T-helper 22 cell (primary cell): ENCODE data around the gene OCA2.
"Not testable (repeated sequence)": the region's sequence is repeated elsewhere in the genome, so short reads cannot be mapped to it uniquely, and the experiment has no call there.

Source experiments
- DNase-seq: peaks from one replicate; pipeline ENCODE4 v3.0.0-alpha.2; 2020; ENCODE audit warnings: low read depth

Gene OCA2

DNA sequence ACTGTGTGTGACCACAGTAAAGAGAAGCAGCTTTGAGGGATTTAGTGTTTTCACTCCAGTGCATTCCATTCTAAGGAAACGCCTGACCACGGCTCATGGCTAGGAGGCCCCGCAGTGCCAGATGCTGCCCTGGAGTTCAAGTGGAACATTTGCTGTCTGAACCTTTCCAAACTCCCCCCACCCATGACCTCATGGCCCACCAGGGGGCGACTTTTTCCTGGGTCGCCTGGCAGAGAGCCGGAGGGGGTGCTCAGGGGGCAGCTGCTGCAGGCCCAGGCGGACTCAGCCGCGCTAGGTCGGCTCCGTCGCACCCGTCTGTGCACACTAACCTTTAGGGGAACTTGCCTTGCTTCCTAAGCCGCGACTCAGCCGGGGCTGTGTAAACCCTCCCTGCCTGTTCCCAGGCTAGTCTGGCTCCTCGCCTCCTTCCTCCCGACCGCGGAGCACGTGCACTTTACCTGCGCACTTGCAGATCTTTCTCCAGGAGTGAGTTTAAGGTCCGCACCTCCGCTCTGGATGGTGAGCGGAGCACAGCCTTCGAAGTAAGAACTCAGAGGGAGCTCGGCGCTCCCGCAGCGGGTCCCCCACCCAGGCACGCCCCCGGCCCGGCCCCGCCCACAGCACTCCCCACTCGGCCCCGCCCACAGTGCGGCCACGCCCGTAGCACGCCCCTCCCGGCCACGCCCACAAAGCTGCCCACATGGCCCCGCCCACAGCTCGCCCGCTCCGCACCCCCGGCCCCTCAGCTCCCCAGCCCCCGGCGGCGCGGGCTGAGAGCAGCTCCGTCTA is at the start of gene OCA2:
TSS of gene OCA2 (minus strand) at position 550 of the 789 bp plus-strand sequence. CDS start 17,441 bp downstream, outside the sequence.
- DNase-seq: peak; percentile 48

GRCh38 chr15:28147801-28148200 is 48.7 kb upstream of the OCA2 start:
- DNase-seq: no peak

- not testable (repeated sequence) for DNase-seq
These were observed 46.3 kb upstream of the OCA2 start for GRCh38 chr15:28145419-28145818.

DNA sequence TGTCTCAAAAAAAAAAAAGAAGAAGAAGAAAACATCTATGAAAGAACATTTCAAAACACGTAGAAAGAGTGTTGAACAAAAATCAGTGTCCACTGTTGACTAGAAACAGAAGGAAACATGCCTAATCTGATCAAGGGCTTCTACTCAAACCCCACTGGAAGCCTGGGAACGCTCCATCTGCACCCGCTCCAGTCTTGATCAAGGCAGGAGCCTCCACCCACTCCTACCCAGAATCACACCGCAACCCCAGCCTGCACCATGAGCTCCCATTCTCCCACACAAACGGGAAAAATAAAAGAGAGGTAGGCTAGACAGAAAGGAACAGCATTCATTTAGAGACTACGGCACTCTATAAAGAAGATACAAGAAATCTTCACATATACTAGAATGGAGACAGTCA is 40.9 kb upstream of the OCA2 start:
- no peak for DNase-seq

GRCh38 chr15:28137408-28138039 is 38.4 kb upstream of the OCA2 start:
- DNase-seq: not testable (repeated sequence)

- DNase-seq: not testable (repeated sequence)
These were observed 37.3 kb upstream of the OCA2 start for GRCh38 chr15:28136236-28136904.

DNA sequence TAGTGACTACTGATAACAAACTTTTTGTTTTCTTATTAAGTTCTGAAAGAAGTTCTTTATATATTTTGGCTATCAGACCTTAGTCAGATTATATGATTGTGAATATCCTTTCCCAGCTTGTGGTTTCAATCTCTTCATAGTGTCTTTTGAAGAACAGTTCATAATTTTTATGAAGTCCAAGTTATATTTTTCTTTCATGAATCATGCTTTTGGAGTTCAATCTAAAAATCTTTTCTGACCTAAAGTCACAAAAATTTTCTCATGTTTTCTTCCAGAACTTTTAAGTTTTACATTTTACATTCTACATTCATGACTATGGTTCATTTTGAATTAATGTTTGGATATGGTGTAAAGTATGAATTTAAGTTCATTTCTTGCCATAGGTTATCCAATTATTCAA is 34.2 kb upstream of the OCA2 start:
- DNase-seq: no peak

GRCh38 chr15:28132524-28133275 is 33.6 kb upstream of the OCA2 start:
- DNase-seq: no peak

DNA sequence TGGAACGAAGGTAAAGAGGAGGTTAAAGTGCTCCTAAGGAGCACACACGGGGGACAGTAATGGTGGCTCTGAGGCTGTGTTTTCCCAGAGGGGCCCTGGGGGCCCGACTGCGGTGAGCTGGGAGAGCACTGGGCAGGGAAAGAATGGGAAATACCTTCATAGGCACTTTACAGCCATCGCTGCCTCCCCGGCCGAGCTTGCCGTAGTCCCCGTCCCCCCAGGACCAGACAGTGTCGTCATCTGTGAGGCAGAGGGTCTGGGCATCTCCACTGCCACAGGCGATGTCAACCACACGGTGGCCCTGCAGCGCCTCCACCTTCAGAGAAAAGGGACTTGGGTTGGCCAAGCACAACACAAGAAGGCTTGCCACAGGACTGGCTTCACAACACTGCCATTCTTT is 32.8 kb upstream of the OCA2 start:
- DNase-seq: no peak

- no peak for DNase-seq
These were observed 32.3 kb upstream of the OCA2 start for GRCh38 chr15:28131400-28131799.

GRCh38 chr15:28130651-28131050 is 31.5 kb upstream of the OCA2 start:
- no peak for DNase-seq

DNA sequence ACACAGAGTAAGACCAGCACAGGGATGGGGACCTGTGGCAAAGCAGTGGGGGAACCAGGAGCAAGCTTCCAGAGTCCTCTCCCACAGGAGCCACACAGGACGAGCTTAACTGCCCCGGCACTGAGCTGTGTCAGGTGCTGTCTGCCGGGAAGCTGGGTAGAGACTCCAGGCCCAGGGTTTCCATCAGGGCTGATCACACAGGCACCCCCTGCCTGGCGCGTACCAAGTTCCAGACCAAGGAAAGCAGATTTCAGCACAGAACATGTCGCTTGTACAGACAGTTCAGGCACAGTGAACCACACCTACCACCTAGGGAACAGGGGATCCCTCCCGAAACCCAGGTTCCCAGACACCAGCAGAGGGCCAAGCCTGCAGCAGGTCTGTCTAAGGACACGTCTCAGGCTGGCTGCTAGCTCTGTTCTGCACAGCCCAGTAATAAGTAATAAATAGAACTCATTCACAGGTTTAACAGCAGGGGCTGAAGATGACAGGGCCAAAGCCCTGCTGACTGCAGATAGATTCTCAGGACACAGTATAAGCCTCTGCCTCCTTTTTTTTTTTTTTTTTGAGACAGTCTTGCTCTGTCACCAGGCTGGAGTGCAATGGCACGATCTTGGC is 30.2 kb upstream of the OCA2 start:
- DNase-seq: no peak

DNA sequence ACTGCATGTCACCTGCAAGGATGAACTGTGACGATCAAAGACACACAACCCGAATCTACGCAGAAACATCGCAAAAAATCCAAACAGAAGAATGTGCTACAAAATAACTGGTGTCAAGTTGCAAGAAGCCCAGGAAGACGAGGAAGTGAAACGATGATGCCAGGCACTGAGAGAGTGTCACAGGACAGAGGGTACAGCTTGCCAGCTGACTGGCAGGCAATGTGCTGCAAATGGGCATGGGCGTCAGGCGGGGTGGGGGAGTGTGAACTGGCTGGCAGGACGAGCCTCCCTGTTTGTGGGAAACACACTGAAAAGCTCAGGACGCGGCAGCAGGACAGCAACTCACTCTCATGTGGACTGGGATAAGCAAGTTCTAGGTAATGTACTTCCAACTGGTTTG is 28.9 kb upstream of the OCA2 start:
- DNase-seq: no peak

GRCh38 chr15:28127036-28127435 is 27.9 kb upstream of the OCA2 start:
- no peak for DNase-seq

DNA sequence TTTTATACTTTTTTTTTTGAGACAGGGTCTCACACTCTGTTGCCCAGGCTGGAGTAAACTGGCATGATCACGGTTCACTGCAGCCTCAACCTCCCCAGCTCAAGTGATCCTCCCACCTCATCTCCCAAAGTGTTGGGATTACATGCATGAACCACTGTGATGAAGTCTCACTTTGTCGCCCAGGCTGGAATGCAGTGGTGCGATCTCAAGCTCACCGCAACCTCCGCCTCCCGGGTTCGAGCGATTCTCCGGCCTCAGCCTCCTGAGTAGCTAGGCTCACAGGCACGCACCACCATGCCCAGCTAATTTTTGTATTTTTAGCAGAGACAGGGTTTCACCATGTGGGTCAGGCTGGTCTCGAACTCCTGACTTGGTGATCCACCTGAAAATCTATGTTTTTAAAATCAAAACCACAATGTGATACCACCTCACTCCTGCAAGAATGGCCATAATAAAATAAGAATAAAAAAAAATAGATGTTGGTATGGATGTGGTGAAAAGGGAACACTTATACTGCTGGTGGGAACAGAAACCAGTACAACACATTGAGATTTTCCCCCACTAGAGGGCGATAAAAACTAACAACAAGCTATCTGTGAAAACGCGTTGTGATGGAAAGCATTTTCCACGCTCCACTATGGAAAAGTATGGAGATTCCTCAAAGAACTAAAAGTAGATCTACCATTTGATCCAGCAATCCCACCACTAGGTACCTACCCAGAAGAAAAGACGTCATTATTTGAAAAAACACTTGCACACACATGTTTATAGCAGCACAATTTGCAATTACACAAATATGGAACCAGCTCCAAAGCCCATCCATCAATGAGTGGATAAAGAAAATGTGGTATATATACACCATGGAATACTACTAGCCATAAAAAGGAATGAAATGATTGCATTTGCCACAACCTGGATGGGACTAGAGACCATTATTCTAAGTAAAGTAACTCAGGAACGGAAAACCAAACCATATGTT is 26.8 kb upstream of the OCA2 start:
- no peak for DNase-seq

DNA sequence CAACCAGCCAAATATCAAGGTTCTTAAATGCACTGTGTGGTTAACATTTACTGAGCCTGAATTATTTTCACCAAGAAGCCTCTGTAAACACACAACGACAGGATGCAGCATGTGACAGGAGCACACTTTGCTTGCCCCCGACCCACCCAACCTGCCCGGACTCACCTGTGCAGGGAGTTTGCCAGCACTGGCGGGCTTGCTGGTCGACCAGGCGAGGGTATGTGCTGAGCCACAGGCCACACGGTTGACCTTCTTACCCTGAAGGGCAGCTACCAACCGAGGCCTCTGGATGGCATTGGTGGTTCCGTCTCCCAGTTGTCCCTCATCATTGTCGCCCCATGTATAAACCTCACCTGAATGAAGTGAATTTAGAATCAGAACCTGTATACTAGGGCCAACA is 25.7 kb upstream of the OCA2 start:
- no peak for DNase-seq

GRCh38 chr15:28123408-28124023 is 24.4 kb upstream of the OCA2 start:
- no peak for DNase-seq

DNA sequence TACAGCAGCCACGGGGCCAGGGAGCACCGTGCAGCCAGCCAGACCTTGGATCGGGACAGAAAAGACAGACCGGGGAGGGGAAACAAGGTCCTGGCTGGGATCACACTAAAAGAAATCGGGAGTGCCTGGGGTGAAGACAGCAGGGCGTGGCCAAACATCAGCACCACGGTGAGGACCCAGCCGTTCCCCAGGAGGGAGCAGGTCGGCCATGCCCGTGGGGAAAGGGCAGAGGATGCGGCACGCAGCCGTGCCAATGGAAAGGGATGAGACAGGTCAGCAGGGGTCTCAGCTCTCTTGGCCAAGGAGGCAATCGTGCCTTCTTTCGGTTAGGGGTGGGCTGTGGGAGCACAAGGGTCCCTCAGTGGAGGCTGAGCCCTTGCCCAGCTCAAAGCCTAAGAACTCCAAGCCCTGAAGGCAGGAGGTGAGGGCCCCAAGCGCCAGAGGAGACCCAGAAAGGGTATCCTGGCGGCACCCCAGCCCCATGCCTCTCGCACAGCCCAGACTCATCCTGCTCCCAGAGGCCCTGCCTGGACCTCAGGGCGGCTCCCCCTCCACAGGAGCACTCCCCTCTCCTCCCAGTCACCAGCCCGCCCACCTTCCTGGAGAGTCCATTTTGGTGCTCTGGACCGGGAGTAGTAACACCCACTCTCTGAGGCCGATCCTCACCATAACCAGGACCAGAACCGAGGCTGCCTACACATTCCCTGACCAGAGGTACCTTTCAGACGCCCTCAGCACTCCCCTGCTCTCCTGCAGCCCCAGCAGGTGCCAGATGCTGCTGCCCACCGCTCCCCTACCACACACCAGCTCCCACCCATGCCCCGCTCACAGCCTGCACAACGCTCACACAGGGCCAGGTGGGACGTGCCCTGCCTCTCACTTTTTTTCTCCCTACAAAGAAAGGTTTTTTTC is 23.2 kb upstream of the OCA2 start:
- no peak for DNase-seq

GRCh38 chr15:28121577-28121976 is 22.5 kb upstream of the OCA2 start:
- not testable (repeated sequence) for DNase-seq
